Measurements from ENCODE around the gene PSAP.

PSAP gene

DNA sequence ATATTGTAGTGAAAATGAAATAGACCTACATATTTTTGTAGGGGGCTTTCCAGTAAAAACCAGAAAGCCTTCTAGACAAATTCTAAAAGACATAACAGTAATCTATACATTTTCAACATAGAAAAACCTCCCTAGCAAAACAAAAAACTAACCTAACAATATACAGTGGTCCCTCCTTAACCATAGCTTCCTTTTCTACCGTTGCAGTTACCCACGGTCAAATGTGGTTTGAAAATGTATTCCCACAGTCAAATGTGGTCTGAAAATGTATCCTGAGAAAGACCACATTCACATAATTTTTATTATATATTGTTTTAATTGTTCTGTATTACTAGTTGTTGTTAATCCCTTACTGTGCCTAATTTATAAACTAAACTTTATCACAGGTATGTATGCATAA is 6.4 kb downstream of the PSAP start:
- no peak for DNase-seq (ENCODE audit: low spot score)

DNA sequence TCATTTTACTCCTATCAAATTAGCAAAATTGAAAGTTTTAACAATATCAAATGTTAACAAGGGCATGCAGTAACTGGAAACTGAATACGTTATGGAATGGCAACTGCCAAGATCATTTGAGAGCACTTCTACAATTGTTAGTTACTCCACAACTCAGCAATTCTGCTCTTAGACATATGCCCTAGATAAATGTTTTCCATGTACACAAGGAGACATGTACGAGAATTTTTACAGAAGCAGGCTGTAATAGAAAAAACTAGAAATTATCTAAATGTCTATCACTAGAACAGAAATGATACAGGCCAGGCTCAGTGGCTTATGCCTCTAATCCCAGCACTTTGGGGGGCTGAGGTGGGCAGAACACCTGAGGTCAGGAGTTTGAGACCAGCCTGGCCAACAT is 7.0 kb downstream of the PSAP start:
- DNase-seq (ENCODE audit: low spot score): no peak

DNA sequence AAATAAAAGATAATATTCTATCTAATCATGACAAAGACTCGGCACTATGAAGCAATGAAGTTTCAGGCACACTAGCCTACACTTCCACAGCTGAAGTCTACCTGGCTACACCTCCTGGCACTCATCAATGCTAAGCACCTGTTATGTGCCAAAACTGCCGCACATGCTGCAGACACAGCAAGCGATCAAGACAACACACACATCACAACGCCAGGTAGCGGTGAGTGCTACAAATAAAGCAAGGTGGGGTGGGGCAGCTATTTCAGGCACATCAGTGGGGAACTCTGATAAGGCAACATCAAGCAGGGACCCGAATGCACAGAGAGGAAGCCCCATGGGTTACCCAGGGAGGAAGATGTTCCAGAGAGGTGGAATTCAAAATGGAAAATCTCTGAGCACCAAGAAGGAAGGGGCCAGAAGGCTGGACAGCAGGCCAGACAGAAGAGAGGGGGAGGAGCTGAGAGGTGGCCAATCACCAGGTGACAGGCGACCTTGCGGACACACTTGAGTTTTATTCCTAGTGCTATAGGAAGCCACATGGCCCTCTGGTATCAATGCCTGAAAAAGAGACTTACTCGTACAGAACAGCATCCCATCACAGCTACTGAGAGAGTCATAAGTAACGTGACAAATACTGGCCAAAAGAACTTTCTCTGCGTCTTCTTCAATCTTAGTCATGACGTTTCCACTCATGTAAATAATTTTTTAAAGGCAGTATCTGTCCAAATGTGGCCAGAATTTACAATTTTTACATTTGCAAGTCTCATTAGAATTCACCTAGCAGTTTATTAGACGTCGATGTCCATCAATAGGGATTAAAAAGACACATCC is 8.0 kb downstream of the PSAP start:
- no peak for DNase-seq (ENCODE audit: low spot score)

GRCh38 chr10:71842422-71842821 is 8.6 kb downstream of the PSAP start:
- DNase-seq (ENCODE audit: low spot score): no peak

GRCh38 chr10:71840958-71841335 is 10.1 kb downstream of the PSAP start:
- no peak for DNase-seq (ENCODE audit: low spot score)

GRCh38 chr10:71840177-71840957 is 10.7 kb downstream of the PSAP start:
- peak; percentile 79 for DNase-seq (ENCODE audit: low spot score)

- no peak for DNase-seq (ENCODE audit: low spot score)
These were observed 12.5 kb downstream of the PSAP start for GRCh38 chr10:71838264-71839211.

GRCh38 chr10:71837098-71837827 is 13.8 kb downstream of the PSAP start:
- DNase-seq (ENCODE audit: low spot score): peak; percentile 52

DNA sequence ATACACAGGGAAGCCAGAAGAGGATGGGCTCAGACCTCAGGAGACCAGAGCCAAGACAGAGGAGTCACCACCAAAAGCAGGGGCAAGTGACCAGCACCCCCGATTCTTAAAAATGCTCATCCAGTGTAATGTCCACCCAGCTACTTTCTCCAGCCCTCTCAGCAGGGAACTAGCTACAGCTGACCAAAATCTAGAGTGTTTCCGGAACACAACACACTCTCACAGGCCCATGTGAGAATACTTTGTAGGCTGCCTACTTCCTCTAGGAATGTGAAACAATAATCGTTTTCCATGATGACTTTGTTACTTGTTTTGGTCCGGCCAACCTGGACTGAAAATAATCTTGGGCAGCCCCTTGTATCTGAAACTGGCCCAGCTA is 14.5 kb downstream of the PSAP start:
- no peak for DNase-seq (ENCODE audit: low spot score)

DNA sequence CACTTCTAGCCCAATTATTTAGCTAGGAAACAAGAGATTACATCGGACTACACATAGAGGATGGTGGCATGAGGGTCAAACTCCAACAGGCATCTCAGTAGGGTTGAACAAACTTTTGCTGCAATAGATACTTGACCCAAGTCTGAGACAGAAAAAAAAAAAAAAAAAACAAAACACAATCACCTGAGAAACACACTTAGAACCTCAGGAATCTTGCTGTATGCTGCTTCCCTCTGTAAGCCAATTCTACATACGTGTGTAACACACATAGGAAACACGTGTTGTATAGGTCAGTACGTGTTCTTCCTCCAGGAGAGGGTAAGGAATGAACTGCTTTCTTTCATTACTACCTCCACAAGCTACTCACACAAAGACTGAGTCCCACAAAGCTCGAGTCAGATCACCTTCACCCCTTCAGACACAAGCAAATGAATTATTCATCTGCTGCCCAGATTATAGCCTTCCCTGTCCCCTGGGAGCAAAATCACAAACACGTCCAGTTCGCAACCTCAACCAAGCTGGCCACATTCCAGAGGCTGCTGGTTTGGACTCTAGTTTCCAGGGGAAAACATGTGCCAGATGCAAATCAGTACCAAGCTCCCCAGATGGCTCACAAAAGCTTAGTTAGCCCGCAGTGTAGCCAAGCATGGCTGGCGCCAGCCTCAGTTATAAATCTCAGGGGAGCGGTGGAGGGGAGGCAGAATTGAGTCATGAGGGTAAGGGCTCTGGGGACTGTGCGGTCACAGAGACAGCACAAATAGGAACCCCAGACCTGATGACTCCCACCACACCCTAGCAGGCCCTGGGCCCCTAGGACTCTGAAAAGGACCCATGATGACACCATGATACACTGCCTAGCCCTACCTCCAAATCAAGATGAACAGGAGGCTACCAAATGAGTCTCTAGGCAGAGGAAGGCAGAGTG is 15.1 kb downstream of the PSAP start:
- DNase-seq (ENCODE audit: low spot score): peak; percentile 78

DNA sequence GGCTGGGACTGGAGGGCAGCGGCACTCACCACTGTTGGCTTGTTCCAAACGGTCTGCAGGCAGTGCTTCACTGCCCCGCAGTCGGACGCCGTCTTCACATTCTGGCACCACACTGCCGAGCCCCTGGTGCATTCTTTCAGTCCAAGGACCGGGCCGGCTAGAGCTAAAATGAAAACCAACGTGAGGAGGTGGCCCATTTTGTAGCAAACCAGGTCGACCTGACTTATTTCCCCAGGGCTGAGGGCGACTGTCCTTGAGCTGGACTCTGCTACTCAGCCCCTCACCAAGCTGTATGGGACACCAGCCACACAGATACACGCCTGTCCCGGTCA is 16.7 kb downstream of the PSAP start:
- no peak for DNase-seq (ENCODE audit: low spot score)

GRCh38 chr10:71833451-71834342 is 17.4 kb downstream of the PSAP start:
- no peak for DNase-seq (ENCODE audit: low spot score)

DNA sequence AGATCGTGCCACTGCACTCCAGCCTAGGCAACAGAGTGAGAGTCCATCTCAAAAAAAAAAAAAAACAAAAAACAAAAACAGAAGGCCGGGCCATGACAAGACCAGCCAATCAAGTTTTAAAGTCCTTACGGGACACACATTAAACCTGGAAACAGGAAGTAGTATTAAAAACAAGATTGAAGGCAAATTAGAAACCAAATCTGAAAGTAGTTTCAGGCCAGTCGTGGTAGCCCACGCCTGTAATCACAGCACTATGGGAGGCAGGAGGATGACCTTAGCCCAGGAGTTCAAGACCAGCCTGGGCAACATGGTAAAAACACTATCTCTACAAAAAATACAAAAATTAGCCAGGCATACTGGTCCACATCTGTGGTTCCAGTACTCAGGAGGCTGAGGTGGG is 18.1 kb downstream of the PSAP start:
- no peak for DNase-seq (ENCODE audit: low spot score)

GRCh38 chr10:71831646-71832552 is 19.2 kb downstream of the PSAP start:
- no peak for DNase-seq (ENCODE audit: low spot score)

GRCh38 chr10:71830726-71831125 is 20.3 kb downstream of the PSAP start:
- no peak for DNase-seq (ENCODE audit: low spot score)

DNA sequence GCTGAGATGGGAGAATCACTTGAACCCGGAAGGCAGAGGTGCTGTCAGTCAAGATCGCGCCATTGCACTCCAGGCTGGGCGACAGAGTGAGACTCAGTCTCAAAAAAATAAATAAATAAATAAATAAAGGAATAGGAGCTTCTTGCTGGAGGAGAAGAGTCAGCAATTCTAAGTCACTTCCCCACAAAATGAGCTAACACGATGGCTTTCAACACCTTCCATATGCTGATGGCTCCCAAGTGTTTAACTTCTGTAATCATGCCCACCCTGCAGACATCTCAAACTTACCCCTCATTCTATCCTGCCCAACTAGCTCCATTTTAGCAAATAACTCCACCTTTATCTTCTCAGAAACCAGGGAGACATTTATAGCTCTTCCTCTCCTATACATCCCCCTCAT is 21.2 kb downstream of the PSAP start:
- DNase-seq (ENCODE audit: low spot score): no peak

- no peak for DNase-seq (ENCODE audit: low spot score)
These were observed 21.9 kb downstream of the PSAP start for GRCh38 chr10:71829171-71829570.

DNA sequence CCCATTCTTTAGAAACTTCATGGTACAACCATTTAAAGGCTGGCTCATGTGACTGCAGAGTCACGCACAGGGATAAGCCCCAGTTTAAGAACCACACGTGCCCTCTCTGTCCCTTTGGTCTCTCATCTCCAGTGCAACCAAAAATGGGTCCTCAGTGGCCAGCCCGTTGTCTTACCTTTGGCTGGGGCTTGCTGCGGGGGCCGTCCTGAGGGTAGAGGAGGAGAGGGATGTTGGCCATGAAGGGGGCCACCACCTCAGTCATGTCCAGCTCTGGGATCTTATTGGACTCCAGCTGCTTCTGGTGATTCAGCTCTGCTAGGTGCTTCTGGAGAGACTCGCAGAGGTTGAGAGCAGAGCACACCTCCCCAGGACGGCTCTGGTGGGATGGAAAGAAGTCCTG is 22.3 kb downstream of the PSAP start:
- no peak for DNase-seq (ENCODE audit: low spot score)

DNA sequence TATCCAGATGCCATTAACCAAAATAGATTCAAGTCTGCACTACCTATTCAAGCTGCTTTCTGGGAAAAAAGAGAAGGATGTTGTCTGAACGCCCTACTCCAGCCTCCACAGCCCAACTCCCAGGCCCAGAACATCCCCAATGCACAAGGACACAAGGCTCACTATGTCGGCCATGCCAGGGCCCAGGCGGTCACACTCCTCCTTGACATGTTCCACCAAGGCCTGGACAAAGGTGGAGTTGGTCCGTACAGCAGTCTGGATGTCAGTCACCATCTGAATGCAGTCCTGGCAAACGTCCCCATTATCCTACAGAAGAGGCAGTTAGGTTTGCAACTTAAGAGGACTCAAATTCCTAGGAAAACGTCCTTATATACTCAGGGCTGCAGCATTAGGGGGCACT is 23.2 kb downstream of the PSAP start:
- no peak for DNase-seq (ENCODE audit: low spot score)
